OCI-LY3 (cell line): Measurements from ENCODE around the gene NEDD4L.

ENCODE experiments used
- H2AFZ ChIP-seq: fragments of 200-600, 300-600 bp; shearing (Covaris generic); 2 replicates; pipeline ENCODE4 v1.6.0; 2014; ENCODE audit warnings: antibody characterized with exemption, low read depth, low read length
- H3K27ac ChIP-seq: fragments of 200-600, 300-600 bp; sonication (generic); 2 replicates; pipeline ENCODE4 v1.5.1; 2014; ENCODE audit warnings: mild to moderate bottlenecking, low read length, moderate library complexity, mixed read lengths
- H3K27me3 ChIP-seq: fragments of 200-600, 300-600 bp; sonication (generic); 2 replicates; pipeline ENCODE4 v1.6.1; 2014; ENCODE audit warnings: low read depth, low read length, mixed read lengths
- H3K36me3 ChIP-seq: fragments of 200-600, 300-600 bp; sonication (generic); replicated peaks from 2 replicates; pipeline ENCODE3; 2014; ENCODE audit warnings: low read depth, low read length, mixed read lengths
- H3K4me1 ChIP-seq: fragments of 300-600, 200-600 bp; sonication (generic); 2 replicates; pipeline ENCODE4 v1.6.1; 2014; ENCODE audit warnings: low read length, mixed read lengths
- H3K4me2 ChIP-seq: fragments of 200-600, 300-600 bp; sonication (generic); 2 replicates; pipeline ENCODE4 v1.6.1; 2014; ENCODE audit warnings: low read length, mixed read lengths
- H3K4me3 ChIP-seq: fragments of 300-600, 200-600 bp; sonication (generic); 2 replicates; pipeline ENCODE4 v1.5.1; 2014; ENCODE audit warnings: antibody characterized with exemption, mild to moderate bottlenecking, low read length, moderate library complexity
- H3K79me2 ChIP-seq: fragments of 300-600, 200-600 bp; shearing (Covaris generic); 2 replicates; pipeline ENCODE4 v1.6.1; 2014; ENCODE audit warnings: mild to moderate bottlenecking, low read length, mixed read lengths
- H3K9ac ChIP-seq: fragments of 300-600, 200-600 bp; shearing (Covaris generic); 2 replicates; pipeline ENCODE4 v1.6.0; 2014; ENCODE audit warnings: mild to moderate bottlenecking, low read length, moderate library complexity
- H3K9me3 ChIP-seq: fragments of 200-600, 300-600 bp; shearing (Covaris generic); 2 replicates; pipeline ENCODE4 v1.6.1; 2014; ENCODE audit warnings: low read length, mixed read lengths; ENCODE audit not compliant: insufficient read depth
- H4K20me1 ChIP-seq: fragments of 200-600, 300-600 bp; sonication (generic); 2 replicates; pipeline ENCODE4 v1.6.1; 2016; ENCODE audit warnings: low read length, mixed read lengths; ENCODE audit not compliant: insufficient read depth
- EZH2phosphoT487 ChIP-seq: fragments of 200-600 bp; shearing (Covaris generic); IDR thresholded peaks from 2 replicates; pipeline ENCODE4 v1.6.1; 2018; ENCODE audit warnings: antibody characterized with exemption, mixed run types, low read depth
- TF ChIP-seq, protein P1 (sequence below): fragments of 200-600, 300-600 bp; sonication (generic); IDR thresholded peaks from 2 replicates; pipeline ENCODE4 v1.5.1; 2014; ENCODE audit warnings: antibody characterized with exemption, low read length, low read depth

NEDD4L gene

DNA sequence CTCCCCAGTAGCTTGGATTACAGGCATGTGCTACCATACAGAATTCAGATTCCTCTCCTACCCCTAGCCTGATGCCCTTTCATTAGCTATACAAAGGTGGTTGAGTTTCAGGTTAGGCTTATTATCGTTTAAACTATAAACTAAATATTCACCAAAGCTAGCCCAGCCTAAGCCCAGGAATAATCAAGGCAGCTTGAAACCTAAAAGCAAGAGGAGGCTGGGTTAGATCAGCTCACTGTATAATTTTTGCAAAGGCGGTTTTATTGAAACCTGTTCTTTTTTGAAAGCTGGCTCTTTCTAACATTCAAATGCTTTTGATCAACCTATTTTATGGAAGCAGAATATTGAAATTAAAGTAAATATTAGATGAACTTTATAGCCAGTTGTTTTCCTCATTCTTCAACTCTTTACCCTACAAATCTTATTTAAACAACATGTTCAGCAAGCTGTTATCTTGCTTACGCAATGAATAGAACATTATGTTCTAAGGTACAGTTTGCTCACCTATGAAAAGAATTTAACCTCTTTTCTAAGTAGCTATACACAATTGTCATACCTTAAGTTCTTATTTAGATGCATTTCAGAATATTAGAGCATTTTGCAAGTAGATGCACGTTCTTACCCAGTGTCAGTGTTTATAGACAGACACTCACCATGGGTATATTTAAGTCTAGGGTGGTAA is 241.6 kb downstream of the NEDD4L start:
- no peaks in the 10 kb centered on the region for H3K27me3 ChIP-seq
- no peaks in the 10 kb centered on the region for H3K9me3 ChIP-seq
- H2AFZ ChIP-seq = no peak overlapping the region
- H4K20me1 ChIP-seq = peaks cover 90% of the 10 kb centered on the region
- no peak overlapping the region for H3K4me3 ChIP-seq
- H3K36me3 ChIP-seq = peaks cover 4% of the 10 kb centered on the region
- no peak overlapping the region for H3K27ac ChIP-seq
- no peak overlapping the region for H3K9ac ChIP-seq
- no peak overlapping the region for H3K4me2 ChIP-seq
- H3K4me1 ChIP-seq = peaks cover 42% of the 10 kb centered on the region
- H3K79me2 ChIP-seq = peaks cover 74% of the 10 kb centered on the region
- TF ChIP-seq, protein P1, sequence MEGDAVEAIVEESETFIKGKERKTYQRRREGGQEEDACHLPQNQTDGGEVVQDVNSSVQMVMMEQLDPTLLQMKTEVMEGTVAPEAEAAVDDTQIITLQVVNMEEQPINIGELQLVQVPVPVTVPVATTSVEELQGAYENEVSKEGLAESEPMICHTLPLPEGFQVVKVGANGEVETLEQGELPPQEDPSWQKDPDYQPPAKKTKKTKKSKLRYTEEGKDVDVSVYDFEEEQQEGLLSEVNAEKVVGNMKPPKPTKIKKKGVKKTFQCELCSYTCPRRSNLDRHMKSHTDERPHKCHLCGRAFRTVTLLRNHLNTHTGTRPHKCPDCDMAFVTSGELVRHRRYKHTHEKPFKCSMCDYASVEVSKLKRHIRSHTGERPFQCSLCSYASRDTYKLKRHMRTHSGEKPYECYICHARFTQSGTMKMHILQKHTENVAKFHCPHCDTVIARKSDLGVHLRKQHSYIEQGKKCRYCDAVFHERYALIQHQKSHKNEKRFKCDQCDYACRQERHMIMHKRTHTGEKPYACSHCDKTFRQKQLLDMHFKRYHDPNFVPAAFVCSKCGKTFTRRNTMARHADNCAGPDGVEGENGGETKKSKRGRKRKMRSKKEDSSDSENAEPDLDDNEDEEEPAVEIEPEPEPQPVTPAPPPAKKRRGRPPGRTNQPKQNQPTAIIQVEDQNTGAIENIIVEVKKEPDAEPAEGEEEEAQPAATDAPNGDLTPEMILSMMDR = no peak
- no peak for TF ChIP-seq EZH2phosphoT487

DNA sequence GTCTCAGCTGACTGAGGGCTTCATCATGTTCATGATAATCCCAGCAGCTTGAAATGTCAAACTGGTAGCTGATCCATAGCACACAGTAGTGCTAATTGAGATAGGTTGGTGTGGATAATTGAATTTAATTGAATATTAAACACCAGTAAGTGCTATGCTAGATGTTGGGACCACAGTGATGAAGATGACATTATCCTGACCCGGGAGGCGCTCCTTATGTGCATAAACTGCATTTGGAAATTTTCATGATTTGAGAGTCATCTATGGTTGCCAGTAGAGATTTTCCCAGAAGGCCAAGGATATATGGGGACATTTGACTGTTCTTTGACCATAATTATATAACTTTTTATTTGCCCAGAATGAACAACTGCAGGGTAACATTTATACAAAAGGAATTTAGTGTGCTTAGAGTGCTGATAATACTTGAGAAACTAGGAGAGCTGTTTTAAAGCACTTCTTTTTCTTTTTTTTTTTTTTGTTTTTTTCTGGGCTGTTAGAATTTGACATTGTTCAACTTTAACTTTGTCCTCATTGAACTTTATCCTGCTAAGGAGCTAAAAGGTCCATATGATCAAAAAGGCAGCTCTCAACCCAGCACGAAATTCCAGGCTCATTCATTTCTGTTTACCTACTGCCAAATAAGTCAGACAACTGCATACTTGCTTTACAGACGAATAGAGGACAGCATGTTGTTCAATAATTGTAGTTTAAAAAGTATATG is 242.8 kb downstream of the NEDD4L start:
- peaks cover 12% of the 10 kb centered on the region for H3K36me3 ChIP-seq
- H4K20me1 ChIP-seq = peaks cover 92% of the 10 kb centered on the region
- H3K27ac ChIP-seq = no peak overlapping the region
- no peak overlapping the region for H2AFZ ChIP-seq
- no peak overlapping the region for H3K9ac ChIP-seq
- H3K4me2 ChIP-seq = peak overlapping the region; percentile 77
- peaks cover 86% of the 10 kb centered on the region for H3K79me2 ChIP-seq
- H3K9me3 ChIP-seq = no peaks in the 10 kb centered on the region
- H3K27me3 ChIP-seq = no peaks in the 10 kb centered on the region
- peak overlapping the region; percentile 51 for H3K4me3 ChIP-seq
- peaks cover 54% of the 10 kb centered on the region for H3K4me1 ChIP-seq
- no peak for TF ChIP-seq EZH2phosphoT487
- TF ChIP-seq, protein P1 = no peak

DNA sequence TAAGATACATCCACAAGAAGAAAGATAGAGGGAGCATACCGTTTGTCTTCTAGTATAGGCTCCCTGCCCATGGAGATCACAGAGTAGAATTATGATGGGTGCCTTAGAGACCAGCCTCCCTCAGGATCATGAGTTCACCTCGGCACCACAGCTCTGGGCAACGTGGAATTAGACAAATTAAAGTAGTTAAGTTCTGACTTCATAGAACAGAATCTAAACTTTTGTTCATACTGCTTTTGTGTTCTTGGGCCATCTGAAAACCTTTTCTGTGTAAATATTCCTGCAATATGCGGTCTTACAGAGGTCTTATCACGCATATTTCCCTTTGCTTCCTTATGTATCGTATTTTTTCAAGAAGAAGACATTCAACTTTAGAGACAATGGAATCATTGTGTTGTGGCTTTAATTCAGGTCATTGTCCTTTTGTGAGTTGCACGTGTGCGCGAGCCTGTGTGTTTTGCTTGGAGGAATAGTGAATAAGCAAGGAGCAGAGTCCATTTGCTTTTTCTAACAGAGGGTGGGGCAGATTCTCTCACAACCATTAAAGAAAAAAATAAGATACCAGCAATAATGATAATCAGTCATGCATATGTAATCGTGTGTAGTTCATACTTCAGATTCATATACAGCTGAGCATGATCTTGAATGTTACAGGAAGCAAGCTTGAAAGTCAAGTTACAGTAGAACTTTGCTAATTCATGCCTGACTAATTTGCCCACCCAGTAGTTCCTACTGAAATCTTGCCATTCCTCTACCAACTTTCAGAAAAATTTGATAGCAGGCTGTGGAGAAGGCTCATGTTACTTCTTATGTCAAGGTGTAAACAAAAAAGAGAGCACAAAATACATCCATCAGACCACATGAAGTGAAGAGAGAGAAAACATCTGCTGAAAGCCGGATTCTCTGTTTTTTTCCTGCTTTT is 243.6 kb downstream of the NEDD4L start:
- TF ChIP-seq, protein P1 = no peak
- TF ChIP-seq EZH2phosphoT487 = no peak
- Histone ChIP-seq H3K9ac (peak overlapping the region; percentile 18), H3K79me2 (peaks cover 87% of the 10 kb centered on the region), H3K9me3 (no peaks in the 10 kb centered on the region), H3K27ac (peak overlapping the region; percentile 65), H3K27me3 (no peaks in the 10 kb centered on the region), H3K4me2 (peak overlapping the region; percentile 77), H3K36me3 (peaks cover 12% of the 10 kb centered on the region), H4K20me1 (peaks cover 94% of the 10 kb centered on the region), H3K4me1 (peaks cover 55% of the 10 kb centered on the region), H3K4me3 (peak overlapping the region; percentile 51), H2AFZ (no peak overlapping the region)
